GM19467 (cell line): ENCODE data around the gene TMEM126B.
"Not testable (repeated sequence)": the region's sequence is repeated elsewhere in the genome, so short reads cannot be mapped to it uniquely, and the experiment has no call there.

ENCODE experiments used
- ATAC-seq: cut with Tn5 transposase; IDR thresholded peaks from one replicate; pipeline ENCODE4 v1.9.1; 2021; ENCODE audit warnings: mild to moderate bottlenecking, moderate library complexity; ENCODE audit not compliant: unreplicated experiment

TMEM126B gene

GRCh38 chr11:85627998-85628770 lies at the start of gene TMEM126B:
TSS of gene TMEM126B (plus strand) at chr11:85628593. CDS start at chr11:85628608, 15 bp downstream.
- peak; percentile 99 for ATAC-seq

GRCh38 chr11:85582111-85582510 lies 46.3 kb upstream of the TMEM126B start:
- ATAC-seq = no peak

- no peak for ATAC-seq
These were observed 39.0 kb upstream of the TMEM126B start for GRCh38 chr11:85589373-85589772.

- no peak for ATAC-seq
These were observed 37.4 kb upstream of the TMEM126B start for GRCh38 chr11:85590848-85591483.

- peak; percentile 61 for ATAC-seq
These were observed 33.0 kb upstream of the TMEM126B start for GRCh38 chr11:85595285-85595884.

- ATAC-seq = no peak
These were observed 31.5 kb upstream of the TMEM126B start for GRCh38 chr11:85596886-85597285.

GRCh38 chr11:85599083-85599482 lies 29.3 kb upstream of the TMEM126B start:
- ATAC-seq = no peak

GRCh38 chr11:85602526-85603213 lies 25.7 kb upstream of the TMEM126B start:
- ATAC-seq = no peak

GRCh38 chr11:85603220-85603619 lies 25.2 kb upstream of the TMEM126B start:
- no peak for ATAC-seq

- ATAC-seq = not testable (repeated sequence)
These were observed 22.2 kb upstream of the TMEM126B start for GRCh38 chr11:85606237-85606636.

GRCh38 chr11:85608621-85609020 lies 19.8 kb upstream of the TMEM126B start:
- not testable (repeated sequence) for ATAC-seq

GRCh38 chr11:85609286-85609685 lies 19.1 kb upstream of the TMEM126B start:
- not testable (repeated sequence) for ATAC-seq

- not testable (repeated sequence) for ATAC-seq
These were observed 16.8 kb upstream of the TMEM126B start for GRCh38 chr11:85611643-85612042.

GRCh38 chr11:85619499-85619898 lies 8.9 kb upstream of the TMEM126B start:
- ATAC-seq = no peak

GRCh38 chr11:85620256-85620655 lies 8.1 kb upstream of the TMEM126B start:
- no peak for ATAC-seq

GRCh38 chr11:85626496-85626895 lies 1.9 kb upstream of the TMEM126B start:
- no peak for ATAC-seq

- no peak for ATAC-seq
These were observed 928 bp upstream of the TMEM126B start, which contains the start of gene DLG2 for GRCh38 chr11:85627332-85627997. TSS of gene DLG2 (minus strand) at chr11:85627344.

- peak; percentile 10 for ATAC-seq
These were observed 463 bp downstream of the TMEM126B start for GRCh38 chr11:85628771-85629341.

GRCh38 chr11:85634747-85635146 lies 6.4 kb downstream of the TMEM126B start:
- no peak for ATAC-seq

GRCh38 chr11:85643191-85643614 lies 14.8 kb downstream of the TMEM126B start:
- ATAC-seq = no peak
